OCI-LY3 (cell line): ENCODE measurements around the gene UTP20.

Experiments used
- CTCF ChIP-seq: fragments of 200-600, 300-600 bp; sonication (generic); IDR thresholded peaks from 2 replicates; pipeline ENCODE4 v1.5.1; 2014; ENCODE audit warnings: antibody characterized with exemption, low read length, low read depth
- EZH2phosphoT487 ChIP-seq: fragments of 200-600 bp; shearing (Covaris generic); IDR thresholded peaks from 2 replicates; pipeline ENCODE4 v1.6.1; 2018; ENCODE audit warnings: antibody characterized with exemption, mixed run types, low read depth

- TF ChIP-seq CTCF (no peak), EZH2phosphoT487 (no peak)
Measured at GRCh38 chr12:101424620-101425019, 144.7 kb downstream of the UTP20 start.
